Fibroblast of the conjunctiva (primary cell): ENCODE measurements around the gene MRNIP.
"Not testable (repeated sequence)": the region's sequence is repeated elsewhere in the genome, so short reads cannot be mapped to it uniquely, and the experiment has no call there.

Source experiments
- DNase-seq: peaks from one replicate; pipeline ENCODE4 v3.0.0-alpha.2; 2010; ENCODE audit warnings: low read depth

MRNIP gene

DNA sequence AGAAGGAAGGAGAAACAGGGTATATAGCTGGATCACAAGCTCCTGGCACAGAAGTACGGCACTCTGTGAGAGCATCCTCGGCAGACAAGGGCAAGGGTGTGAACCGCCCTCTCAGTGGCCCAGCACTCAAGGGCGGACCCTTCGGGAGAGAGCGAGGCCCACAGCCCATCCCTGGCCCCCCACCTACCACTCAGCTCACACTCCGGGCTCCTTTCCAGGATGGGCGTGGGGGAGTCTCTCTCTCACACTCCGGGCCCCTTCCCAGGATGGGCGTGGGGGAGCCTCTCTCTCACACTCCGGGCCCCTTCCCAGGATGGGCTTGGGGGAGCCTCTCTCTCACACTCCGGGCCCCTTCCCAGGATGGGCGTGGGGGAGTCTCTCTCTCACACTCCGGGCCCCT lies 12.9 kb upstream of the MRNIP start:
- not testable (repeated sequence) for DNase-seq

- no peak for DNase-seq
These were observed 12.3 kb upstream of the MRNIP start for GRCh38 chr5:179870952-179871351.

DNA sequence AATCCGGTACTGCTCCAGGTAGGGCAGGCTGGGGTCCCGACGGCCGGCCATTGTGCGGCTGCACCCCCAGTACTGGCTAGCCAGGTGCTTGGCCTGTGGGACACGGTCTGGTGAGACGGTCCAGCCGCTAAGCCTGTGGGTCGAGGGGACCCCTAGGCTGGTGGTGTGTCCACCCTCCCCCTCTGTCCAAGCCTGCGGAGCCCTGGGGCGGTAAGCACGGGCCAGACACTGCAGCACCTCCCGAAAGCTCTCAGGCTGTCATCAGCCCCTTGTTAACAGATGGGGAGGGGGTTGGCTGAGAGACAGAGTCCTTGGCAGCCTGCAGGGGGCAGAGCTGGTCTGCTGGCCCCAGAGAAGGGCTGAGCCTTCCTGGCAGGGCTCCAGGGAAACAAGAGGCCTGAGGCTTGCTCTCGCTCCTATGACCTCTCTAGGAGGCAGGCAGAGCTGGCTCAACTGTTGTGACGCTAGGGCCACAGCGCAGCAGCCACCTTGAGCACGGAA lies 11.8 kb upstream of the MRNIP start:
- DNase-seq = peak; percentile 66

GRCh38 chr5:179869641-179870402 lies 11.2 kb upstream of the MRNIP start:
- no peak for DNase-seq

DNA sequence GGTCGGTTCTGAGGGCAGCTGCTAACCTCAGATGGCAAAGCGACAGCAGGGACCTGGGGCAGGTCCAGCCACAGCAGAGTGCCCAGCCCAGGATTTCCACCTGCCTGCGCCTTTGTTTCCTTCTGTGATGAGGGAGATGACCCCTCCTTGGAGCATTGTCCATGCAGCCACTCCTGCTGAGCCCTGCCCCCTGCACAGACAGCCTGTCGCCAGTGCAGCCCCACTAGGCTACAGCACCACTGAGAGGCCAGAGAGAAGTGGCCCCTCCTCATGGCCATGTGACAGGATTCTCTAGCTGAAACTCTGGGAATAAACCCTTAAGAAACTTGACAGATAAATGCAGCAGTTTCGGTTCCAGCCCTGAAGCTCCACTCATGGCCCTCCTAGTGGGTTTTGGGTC lies 10.5 kb upstream of the MRNIP start:
- no peak for DNase-seq

DNA sequence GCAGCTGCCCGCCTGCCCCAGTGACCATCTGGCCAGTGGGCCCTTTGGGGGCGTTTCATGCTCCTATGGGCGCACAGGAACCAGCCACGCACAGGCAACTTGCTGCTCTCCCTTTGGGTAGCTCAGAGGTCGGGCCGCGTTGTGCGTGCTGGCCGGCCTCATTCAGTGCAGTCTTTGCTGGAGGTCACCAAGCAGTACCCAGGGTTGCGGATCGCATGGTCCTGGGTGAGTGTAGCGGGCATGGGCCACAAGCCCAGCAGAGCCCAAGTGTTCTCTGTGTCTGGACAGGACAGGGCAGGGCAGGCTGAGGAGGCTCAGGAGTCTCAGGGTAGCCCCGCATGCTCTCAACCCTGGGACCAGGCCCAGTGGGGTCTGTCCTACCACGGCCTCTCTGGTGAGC lies 9.9 kb upstream of the MRNIP start:
- DNase-seq = no peak

- no peak for DNase-seq
These were observed 8.9 kb upstream of the MRNIP start for GRCh38 chr5:179867476-179867875.

DNA sequence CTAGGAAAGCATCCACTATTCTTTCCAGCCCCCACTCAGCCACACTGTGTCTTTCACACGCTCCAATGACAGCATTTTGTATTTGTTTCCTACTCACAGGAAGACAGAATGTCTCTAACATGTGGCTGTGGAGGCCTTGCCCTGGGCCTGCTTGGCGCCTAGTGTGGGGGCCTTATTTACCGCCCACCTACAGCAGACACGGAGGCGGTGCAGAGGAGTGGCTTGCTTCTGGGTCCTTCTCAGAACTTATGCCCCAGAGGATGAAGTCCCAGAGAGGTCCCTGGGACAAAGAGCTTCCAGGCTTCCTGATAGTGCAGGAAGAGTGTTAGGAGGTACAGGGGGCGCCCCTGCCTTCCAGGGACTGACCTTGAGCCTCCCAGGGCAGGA lies 8.5 kb upstream of the MRNIP start:
- DNase-seq = no peak

- DNase-seq = no peak
These were observed 7.8 kb upstream of the MRNIP start for GRCh38 chr5:179866241-179867078.

GRCh38 chr5:179865491-179866240 lies 7.0 kb upstream of the MRNIP start:
- no peak for DNase-seq

- DNase-seq = no peak
These were observed 6.1 kb upstream of the MRNIP start for GRCh38 chr5:179864686-179865085.

GRCh38 chr5:179863449-179864085 lies 5.0 kb upstream of the MRNIP start:
- DNase-seq = no peak

GRCh38 chr5:179862891-179863290 lies 4.3 kb upstream of the MRNIP start:
- no peak for DNase-seq

GRCh38 chr5:179862296-179862695 lies 3.7 kb upstream of the MRNIP start:
- no peak for DNase-seq

DNA sequence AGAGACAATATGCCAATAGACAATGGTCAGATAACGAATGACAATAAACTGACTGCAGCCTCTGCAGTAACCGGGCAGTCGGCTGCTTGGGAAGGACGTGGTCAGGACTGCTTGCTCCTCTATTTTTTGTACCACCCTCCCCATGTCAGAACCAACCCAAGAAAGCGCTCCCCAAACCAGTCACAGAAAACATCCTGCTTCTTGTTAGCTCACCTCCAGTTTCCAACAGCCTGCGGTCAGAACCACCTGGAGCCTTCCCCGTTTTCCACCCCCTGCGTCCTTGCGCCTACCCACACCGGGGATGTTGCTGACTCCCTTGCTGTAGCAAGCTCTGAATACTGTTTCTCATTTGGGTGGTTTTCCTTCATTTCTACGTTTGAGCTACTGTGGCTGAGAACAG lies 1.7 kb upstream of the MRNIP start:
- DNase-seq = no peak

GRCh38 chr5:179858241-179858585 lies 404 bp downstream of the MRNIP start:
- DNase-seq = no peak

DNA sequence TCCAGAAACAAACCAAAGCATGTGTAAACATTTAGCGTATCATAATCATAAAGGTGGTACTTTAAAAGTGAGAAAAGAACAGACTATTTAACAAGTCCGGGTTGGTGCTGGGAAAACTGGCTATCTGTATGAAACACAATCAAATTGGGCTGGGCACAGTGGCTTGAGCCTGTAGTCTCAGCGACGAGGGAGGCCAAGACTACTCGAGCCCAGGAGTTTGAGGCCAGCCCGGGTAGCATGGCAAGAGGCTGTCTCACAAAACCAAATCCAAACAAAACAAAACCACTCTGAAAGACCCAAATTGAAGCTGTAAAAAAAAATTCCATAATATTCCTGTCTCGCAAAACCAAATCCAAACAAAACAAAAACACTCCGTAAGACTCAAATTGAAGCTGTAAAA lies 4.3 kb downstream of the MRNIP start:
- DNase-seq = no peak

DNA sequence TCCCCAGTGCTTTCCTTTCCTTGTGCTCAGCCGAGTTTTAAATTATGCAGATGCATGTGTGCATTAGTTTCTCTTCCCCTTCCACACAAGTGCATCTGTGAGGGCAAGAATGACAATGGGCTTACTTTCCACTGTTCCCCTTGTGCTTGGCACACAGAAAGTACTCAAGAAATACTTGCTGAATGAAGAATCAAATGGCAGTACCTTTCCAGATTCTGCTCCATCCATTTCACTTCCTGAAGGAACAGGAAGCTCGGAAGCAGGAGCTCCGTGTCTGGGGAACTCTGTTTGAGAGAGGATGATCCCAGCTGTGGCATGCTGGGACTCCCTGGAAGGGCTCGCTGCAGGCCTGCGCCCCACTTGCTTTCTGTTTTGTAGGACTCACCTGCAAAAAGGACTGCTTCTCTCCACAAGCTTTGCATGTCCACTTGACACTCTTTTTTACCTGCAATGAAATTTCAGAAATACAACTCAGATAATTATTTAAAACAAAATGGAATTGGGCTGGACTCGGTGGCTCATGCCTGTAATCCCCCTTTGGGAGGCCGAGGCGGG lies 5.5 kb downstream of the MRNIP start:
- no peak for DNase-seq

DNA sequence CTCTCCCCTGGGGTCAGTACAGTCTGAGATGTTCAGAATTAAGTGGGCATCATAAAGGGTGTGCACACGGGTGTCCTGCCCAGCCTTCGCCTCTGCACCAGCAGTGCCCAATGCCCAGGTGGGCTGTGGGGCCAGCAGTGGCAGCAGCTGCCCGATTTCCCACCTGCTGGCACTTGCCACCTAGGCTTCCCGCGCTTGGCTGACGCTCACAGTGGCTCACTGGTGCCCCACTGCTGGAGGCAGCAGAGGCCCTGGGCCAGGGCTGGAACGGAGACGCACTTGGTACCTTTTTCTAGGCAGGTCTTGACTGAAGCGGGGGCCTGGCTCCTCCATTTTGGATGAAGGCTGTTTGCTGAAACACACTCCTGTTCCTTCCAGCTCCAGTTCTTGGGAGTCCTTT lies 17.0 kb downstream of the MRNIP start:
- DNase-seq = no peak

- DNase-seq = no peak
These were observed 17.9 kb downstream of the MRNIP start for GRCh38 chr5:179840766-179841165.

DNA sequence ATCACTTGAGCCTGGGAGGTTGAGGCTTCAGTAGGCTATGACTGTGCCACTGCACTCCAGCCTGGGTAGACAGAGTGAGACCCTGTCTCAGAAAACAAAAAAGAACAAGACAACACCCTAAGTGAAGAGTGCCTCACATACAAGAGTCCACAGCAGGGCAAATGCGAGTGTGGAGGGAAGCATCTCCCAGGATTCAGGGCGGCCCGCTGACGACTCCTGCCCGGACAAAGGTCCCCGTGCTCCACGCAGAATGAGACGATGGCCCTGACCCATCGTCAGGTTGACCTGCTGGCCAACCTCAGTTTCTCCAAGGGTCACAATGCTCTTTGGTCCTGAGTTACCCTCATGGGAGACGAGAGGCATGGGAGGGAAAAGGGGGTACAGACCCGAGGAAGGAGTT lies 18.3 kb downstream of the MRNIP start:
- no peak for DNase-seq
